ENCODE measurements around the gene ABCA1.

DNA sequence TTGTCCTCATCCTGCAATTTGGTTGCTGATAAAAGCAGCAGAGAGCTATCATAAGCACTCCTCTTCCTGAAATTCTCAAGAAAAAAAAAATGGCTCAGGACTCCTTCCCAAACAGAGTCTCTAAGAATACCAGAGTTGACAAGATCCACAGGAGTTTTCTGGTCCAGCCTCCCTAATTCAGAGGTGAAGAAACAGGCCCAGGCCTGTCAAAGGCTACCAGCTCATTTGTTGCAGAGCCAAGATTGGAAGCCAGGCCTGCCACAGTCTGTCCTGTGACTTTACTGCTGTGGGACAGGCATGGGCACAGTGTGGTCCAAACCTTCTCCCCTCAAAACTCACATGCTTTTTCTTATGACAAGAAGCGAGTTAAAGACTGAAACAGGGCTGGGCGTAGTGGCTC lies 122.5 kb downstream of the ABCA1 start:
- TF ChIP-seq, protein P1, sequence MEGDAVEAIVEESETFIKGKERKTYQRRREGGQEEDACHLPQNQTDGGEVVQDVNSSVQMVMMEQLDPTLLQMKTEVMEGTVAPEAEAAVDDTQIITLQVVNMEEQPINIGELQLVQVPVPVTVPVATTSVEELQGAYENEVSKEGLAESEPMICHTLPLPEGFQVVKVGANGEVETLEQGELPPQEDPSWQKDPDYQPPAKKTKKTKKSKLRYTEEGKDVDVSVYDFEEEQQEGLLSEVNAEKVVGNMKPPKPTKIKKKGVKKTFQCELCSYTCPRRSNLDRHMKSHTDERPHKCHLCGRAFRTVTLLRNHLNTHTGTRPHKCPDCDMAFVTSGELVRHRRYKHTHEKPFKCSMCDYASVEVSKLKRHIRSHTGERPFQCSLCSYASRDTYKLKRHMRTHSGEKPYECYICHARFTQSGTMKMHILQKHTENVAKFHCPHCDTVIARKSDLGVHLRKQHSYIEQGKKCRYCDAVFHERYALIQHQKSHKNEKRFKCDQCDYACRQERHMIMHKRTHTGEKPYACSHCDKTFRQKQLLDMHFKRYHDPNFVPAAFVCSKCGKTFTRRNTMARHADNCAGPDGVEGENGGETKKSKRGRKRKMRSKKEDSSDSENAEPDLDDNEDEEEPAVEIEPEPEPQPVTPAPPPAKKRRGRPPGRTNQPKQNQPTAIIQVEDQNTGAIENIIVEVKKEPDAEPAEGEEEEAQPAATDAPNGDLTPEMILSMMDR (conservative IDR thresholded peaks at IDR 0.05 in 1 of 2, IDR thresholded peaks at IDR 0.05 in 1 of 2; ENCODE audit: low read depth in 1 of 2, low read length in 2 of 2) = no peak
- no peak for TF ChIP-seq EZH2 (IDR thresholded peaks at IDR 0.05; ENCODE audit: low read length, missing control alignments)

Measured in fibroblast of lung (primary cell).